HepG2 (cell line): ENCODE results near the gene SLC45A1. TPM values are rescaled to one million over a fixed set of nuclear protein-coding genes. Genes with fewer than 3 reads are reported as not detected.
A peak's percentile ranks its signal among the peaks of the same experiment; 100 is the strongest.

Experiments used
- ATAC-seq: fragments of 200-7000 bp; cut with Tn5 transposase; 3 replicates; pipeline ENCODE4 v1.9.1; 2020; ENCODE audit warnings: mild to moderate bottlenecking, moderate library complexity
- BruUV-seq: library from RNA; stranded (reverse); fragments of 400-500 nt; replicated peaks from 2 replicates; lab custom pipeline; 2021; lab: Mats Ljungman, UMichigan
- CTCF ChIA-PET: fragments of 300-600 bp; formaldehyde crosslinking; extraction: SDS; loops from one replicate; lab custom pipeline; 2021; ENCODE audit warnings: low total read pairs, inconsistent platforms, low intra/inter-chr PET ratio; lab: Yijun Ruan, JAX
- POLR2A ChIA-PET: fragments of 350-600 bp; sonication (Branson Sonifier 250); formaldehyde crosslinking; loops from one replicate; lab custom pipeline; 2020; ENCODE audit warnings: antibody characterized with exemption, inconsistent platforms; lab: Yijun Ruan, JAX
- DNase-seq: peaks from one replicate; pipeline ENCODE4 v3.0.0-alpha.2; 2015; ENCODE audit warnings: low spot score
- FAIRE-seq: peaks from 3 replicates; lab custom pipeline; 2011; peaks lifted over from hg19 to GRCh38; lab: Jason Lieb, UNC
- H2AFZ ChIP-seq: one replicate; pipeline ENCODE4 v1.6.1; 2011; ENCODE audit warnings: low read length, inconsistent platforms
- H3K27ac ChIP-seq: fragments of 300-600 bp; 3 replicates; pipeline ENCODE4 v1.8.0; 2011; ENCODE audit warnings: mixed run types, mild to moderate bottlenecking, mixed read lengths, low read length, inconsistent platforms; ENCODE audit not compliant: insufficient read depth; ENCODE audit errors: extremely low read length
- H3K27me3 ChIP-seq, 2 experiments: fragments of 200-600 bp in 1 of 2; 2 replicates in 1 of 2; 3 replicates in 1 of 2; pipeline versions ENCODE4 v1.6.0 to v1.8.0; 2011; ENCODE audit warnings: low read length in 2 of 2, mild to moderate bottlenecking in 2 of 2, moderate library complexity in 2 of 2, inconsistent platforms in 1 of 2; ENCODE audit not compliant: insufficient read depth in 2 of 2, control insufficient read depth in 1 of 2
- H3K36me3 ChIP-seq, 2 experiments: fragments of 200-600 bp in 1 of 2; replicated peaks in 1 of 2; 2 replicates in 1 of 2; 3 replicates in 1 of 2; pipeline versions ENCODE4 v1.5.1 to v1.8.0; 2011; ENCODE audit warnings: low read length in 2 of 2, inconsistent platforms in 1 of 2; ENCODE audit not compliant: insufficient read depth in 2 of 2, control insufficient read depth in 1 of 2
- H3K4me1 ChIP-seq: 2 replicates; pipeline ENCODE4 v1.5.1; 2012; ENCODE audit warnings: low read length, inconsistent platforms; ENCODE audit not compliant: insufficient read depth
- H3K4me2 ChIP-seq: 2 replicates; pipeline ENCODE4 v1.6.0; 2011; ENCODE audit warnings: low read depth, low read length, inconsistent platforms
- H3K4me3 ChIP-seq, 3 experiments: fragments of 200-600 bp in 1 of 3; sonication (generic), shearing (Covaris generic) in 1 of 3; replicated peaks in 1 of 3; 2 replicates each; pipeline ENCODE4 v1.5.1; 2011 to 2016; ENCODE audit warnings: low read length in 3 of 3, inconsistent platforms in 2 of 3, low read depth in 2 of 3, mild to moderate bottlenecking in 2 of 3, control low read depth in 1 of 3, mixed read lengths in 1 of 3; ENCODE audit not compliant: insufficient read depth in 1 of 3
- H3K79me2 ChIP-seq: one replicate; pipeline ENCODE4 v1.6.1; 2011; ENCODE audit warnings: low read length, inconsistent platforms; ENCODE audit not compliant: insufficient read depth
- H3K9ac ChIP-seq: 2 replicates; pipeline ENCODE4 v1.6.0; 2011; ENCODE audit warnings: mild to moderate bottlenecking, low read depth, low read length, inconsistent platforms; ENCODE audit not compliant: insufficient read depth
- H3K9me3 ChIP-seq: 2 replicates; pipeline ENCODE4 v1.5.1; 2012; ENCODE audit warnings: mild to moderate bottlenecking, low read length
- H4K20me1 ChIP-seq: 2 replicates; pipeline ENCODE4 v1.6.0; 2011; ENCODE audit warnings: inconsistent platforms, mild to moderate bottlenecking, low read length, moderate library complexity; ENCODE audit not compliant: insufficient read depth
- ATF3 ChIP-seq: sonication (generic); formaldehyde crosslinking; IDR thresholded peaks from 2 replicates; pipeline ENCODE4 v1.4.0; 2020; ENCODE audit warnings: missing genetic modification reagents
- DPF2 ChIP-seq: sonication (generic); formaldehyde crosslinking; IDR thresholded peaks from 2 replicates; pipeline ENCODE4 v1.4.0; 2020; ENCODE audit warnings: mild to moderate bottlenecking, low read depth, missing genetic modification reagents, borderline replicate concordance
- HIVEP1 ChIP-seq: sonication (generic); formaldehyde crosslinking; IDR thresholded peaks from 2 replicates; pipeline ENCODE4 v1.4.0; 2020; ENCODE audit warnings: mild to moderate bottlenecking, missing genetic modification reagents
- SNRNP70 ChIP-seq: fragments of 200-400 bp; formaldehyde crosslinking; IDR thresholded peaks from 2 replicates; pipeline ENCODE4 v1.6.1; 2017; ENCODE audit warnings: mild to moderate bottlenecking, low read depth, low read length, moderate library complexity
- SP5 ChIP-seq: IDR thresholded peaks from 2 replicates; pipeline ENCODE4 v1.6.1; 2016; ENCODE audit warnings: low read depth, borderline replicate concordance
- ZFP37 ChIP-seq: sonication (generic); formaldehyde crosslinking; IDR thresholded peaks from 2 replicates; pipeline ENCODE4 v1.4.0; 2020; ENCODE audit warnings: missing genetic modification reagents, borderline replicate concordance
- ZNF878 ChIP-seq: sonication (generic); formaldehyde crosslinking; IDR thresholded peaks from 2 replicates; pipeline ENCODE4 v1.8.1; 2023; ENCODE audit warnings: mild to moderate bottlenecking, missing genetic modification reagents, moderate library complexity
- whole genome bisulfite sequencing: methylation state at CpG from one replicate; pipeline ENCODE4 v1.1.6; 2017; ENCODE audit warnings: low lambda C conversion rate; 5-methylcytosine and 5-hydroxymethylcytosine counted together
- in situ Hi-C: cut with HindIII; loops from 2 replicates; pipeline ENCODE4 v1.10.0; 2017; ENCODE audit warnings: low pct_unique_long_range_greater_than_20kb; ENCODE audit not compliant: extremely low pct_ligation_motif_present
- intact Hi-C: fragments of 100-400 bp; cut with micrococcal nuclease; formaldehyde crosslinking; loops from one replicate; pipeline ENCODE4 v1.10.0; 2022; ENCODE audit not compliant: unreplicated experiment
- polyA plus RNA-seq, 8 experiments: library from polyadenylated mRNA; depleted of rRNA in 3 of 8; stranded (reverse) in 7 of 8; unstranded in 1 of 8; fragments of >200 nt; fragmentation: Illumina TruSeq in 4 of 8; extraction: Trizol in 4 of 8; gene quantifications; 2 replicates each; pipeline versions ENCODE4 v1.2.1 to v1.2.3, GENCODE V29; 2011 to 2016; ENCODE audit warnings: low read depth in 4 of 8, missing spikeins in 1 of 8, mixed read lengths in 1 of 8; ENCODE audit not compliant: insufficient read depth in 1 of 8
- total RNA-seq, 5 experiments: library from RNA; depleted of rRNA; stranded (reverse); fragments of >200 nt; fragmentation: Illumina TruSeq; extraction: Trizol; gene quantifications; 2 replicates each; pipeline ENCODE4 v1.2.3, GENCODE V29; 2016; ENCODE audit warnings: low read depth in 1 of 5

Gene SLC45A1
- total and polyA plus RNA-seq, 2 of the 13 experiments (the other 11 are each of a cell fraction or from before 2014, with no cell fraction given): not detected

- ATAC-seq: no peak
- no TSS peak for BruUV-seq
- no peak for DNase-seq
- FAIRE-seq: no peak
- H3K27me3 ChIP-seq: no peaks in the 10 kb centered on the region
- H3K4me3 ChIP-seq: no peak overlapping the region
- POLR2A ChIA-PET: no interaction called here
- no peak overlapping the region for H3K9ac ChIP-seq
- H3K9me3 ChIP-seq: no peaks in the 10 kb centered on the region
- H2AFZ ChIP-seq: no peak overlapping the region
- no peak overlapping the region for H3K4me2 ChIP-seq
- H3K79me2 ChIP-seq: peaks cover 66% of the 10 kb centered on the region
- intact Hi-C loops: no loop called here
- TF ChIP-seq SNRNP70: no peak
- TF ChIP-seq HIVEP1 (CRISPR knock-in tag): 0 out of 2 replicates have a peak, but pooled peaks have one; percentile 45
- TF ChIP-seq DPF2 (CRISPR knock-in tag): no peak
- no peak for TF ChIP-seq ZNF878 (CRISPR knock-in tag)
- TF ChIP-seq ATF3 (CRISPR knock-in tag): no peak
- no peak for TF ChIP-seq SP5 (CRISPR knock-in tag)
- TF ChIP-seq ZFP37 (CRISPR knock-in tag): no peak
- in situ Hi-C loops: no loop called here
- peaks cover 63% of the 10 kb centered on the region for H4K20me1 ChIP-seq
- H3K27ac ChIP-seq: no peak overlapping the region
- peaks cover 21 to 34% of the 10 kb centered on the region in 2 experiments; a peak in 4 of 5 replicates for H3K36me3 ChIP-seq
- CTCF ChIA-PET: no interaction called here
- peaks cover 18% of the 10 kb centered on the region for H3K4me1 ChIP-seq
- 97% methylated on average over 8 of the region's 9 CpGs for WGBS
Measured at GRCh38 chr1:8382051-8382505, 64.2 kb downstream of the SLC45A1 start.
